ENCODE results near the gene PSMD10. TPM values are rescaled to one million over a fixed set of nuclear protein-coding genes. Genes with fewer than 3 reads are reported as not detected.

Gene PSMD10
- total and polyA plus RNA-seq, 2 of the 8 experiments (the other 6 are each of a cell fraction or from before 2014, with no cell fraction given) = 49.9 to 79.9 TPM

GRCh38 chrX:108130889-108131288, 39.5 kb upstream of the PSMD10 start (continued):
- TF ChIP-seq CHD7 (IDR thresholded peaks at IDR 0.05; ENCODE audit: insufficient replicate concordance, low read length) (no peak), FOSL1 (IDR thresholded peaks at IDR 0.05; ENCODE audit: insufficient read depth, low read depth, low read length) (no peak)
